Vagina (tissue), 2 donors: Measurements from ENCODE around the gene AMZ2.
A peak's percentile ranks its signal among the peaks of the same experiment; 100 is the strongest.

Experiments
- POLR2A ChIP-seq, 2 donors: fragments of 450-650 bp; IDR thresholded peaks; one replicate each; pipeline ENCODE4 v1.6.1; 2017; ENCODE audit warnings: antibody characterized with exemption in 2 of 2, mild to moderate bottlenecking in 2 of 2, moderate library complexity in 2 of 2
- POLR2AphosphoS5 ChIP-seq, 2 donors: sonication (generic); formaldehyde crosslinking; IDR thresholded peaks; one replicate each; pipeline ENCODE4 v1.9.0; 2017; ENCODE audit warnings: antibody characterized with exemption in 2 of 2, mild to moderate bottlenecking in 2 of 2, low read depth in 1 of 2; ENCODE audit not compliant: insufficient read depth in 1 of 2
- TF ChIP-seq, protein P1 (sequence below), 3 experiments: fragments of 450-650 bp in 2 of 3; fragments of 200-600 bp in 1 of 3; sonication (generic) in 1 of 3; IDR thresholded peaks; one replicate each; pipeline ENCODE4 v1.5.1; 2017 to 2019; ENCODE audit warnings: antibody characterized with exemption in 3 of 3, mild to moderate bottlenecking in 2 of 3, moderate library complexity in 2 of 3

DNA sequence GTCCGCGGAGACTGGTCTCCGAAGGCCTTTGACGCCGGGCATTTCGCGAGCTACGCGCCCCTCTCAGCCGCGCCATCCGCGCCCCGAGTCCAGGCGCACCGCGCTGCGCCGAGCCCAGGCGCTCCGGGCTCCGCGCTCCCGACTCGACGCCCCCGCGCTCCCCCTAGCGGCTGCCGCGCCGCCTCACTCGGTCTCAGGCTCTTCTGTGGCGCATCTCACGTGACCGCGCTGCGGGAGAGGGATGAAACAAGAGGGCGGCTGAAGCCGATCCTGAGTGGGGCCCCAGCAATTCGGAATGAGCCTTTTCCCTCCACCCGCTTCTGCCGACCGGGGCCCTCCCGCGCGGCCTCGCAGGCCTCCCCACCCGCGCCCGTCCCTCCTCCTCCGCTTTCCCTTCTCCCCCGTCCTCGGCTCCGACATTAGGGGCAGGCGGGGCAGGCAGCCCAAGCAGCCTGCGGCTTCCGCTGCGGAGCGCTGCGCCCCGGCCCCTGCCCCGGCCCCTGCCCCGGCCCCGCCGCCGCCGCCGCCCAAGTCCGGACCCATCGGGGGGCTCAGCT, 42.5 kb upstream of the AMZ2 start:
- TF ChIP-seq, protein P1, sequence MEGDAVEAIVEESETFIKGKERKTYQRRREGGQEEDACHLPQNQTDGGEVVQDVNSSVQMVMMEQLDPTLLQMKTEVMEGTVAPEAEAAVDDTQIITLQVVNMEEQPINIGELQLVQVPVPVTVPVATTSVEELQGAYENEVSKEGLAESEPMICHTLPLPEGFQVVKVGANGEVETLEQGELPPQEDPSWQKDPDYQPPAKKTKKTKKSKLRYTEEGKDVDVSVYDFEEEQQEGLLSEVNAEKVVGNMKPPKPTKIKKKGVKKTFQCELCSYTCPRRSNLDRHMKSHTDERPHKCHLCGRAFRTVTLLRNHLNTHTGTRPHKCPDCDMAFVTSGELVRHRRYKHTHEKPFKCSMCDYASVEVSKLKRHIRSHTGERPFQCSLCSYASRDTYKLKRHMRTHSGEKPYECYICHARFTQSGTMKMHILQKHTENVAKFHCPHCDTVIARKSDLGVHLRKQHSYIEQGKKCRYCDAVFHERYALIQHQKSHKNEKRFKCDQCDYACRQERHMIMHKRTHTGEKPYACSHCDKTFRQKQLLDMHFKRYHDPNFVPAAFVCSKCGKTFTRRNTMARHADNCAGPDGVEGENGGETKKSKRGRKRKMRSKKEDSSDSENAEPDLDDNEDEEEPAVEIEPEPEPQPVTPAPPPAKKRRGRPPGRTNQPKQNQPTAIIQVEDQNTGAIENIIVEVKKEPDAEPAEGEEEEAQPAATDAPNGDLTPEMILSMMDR (IDR thresholded peaks at IDR 0.05), result peak; percentile 43 to 86 (median 85)
- TF ChIP-seq POLR2AphosphoS5 (IDR thresholded peaks at IDR 0.05; ENCODE audit: insufficient read depth in 1 of 2, low read depth in 1 of 2), result peak; percentile 83 to 85
- TF ChIP-seq POLR2A (IDR thresholded peaks at IDR 0.05), result peak in 1 of 2 donors; percentile 64
